HEK293T (cell line): ENCODE results near the gene ALDH2.
"Not testable (repeated sequence)": the region's sequence is repeated elsewhere in the genome, so short reads cannot be mapped to it uniquely, and the experiment has no call there.

Experiments
- CTCF ChIA-PET: fragments of 350-600 bp; formaldehyde crosslinking; extraction: SDS; loops from one replicate; lab custom pipeline; 2021; ENCODE audit warnings: antibody characterized with exemption, inconsistent platforms; lab: Yijun Ruan, JAX
- POLR2A ChIA-PET: fragments of 350-600 bp; formaldehyde crosslinking; extraction: SDS; loops from one replicate; lab custom pipeline; 2020; ENCODE audit warnings: antibody characterized with exemption, inconsistent platforms; lab: Yijun Ruan, JAX
- DNase-seq: peaks from one replicate; pipeline ENCODE4 v3.0.0; 2012; ENCODE audit warnings: mixed read lengths; ENCODE audit errors: extremely low spot score
- ARNT ChIP-seq: fragments of 450-650 bp; IDR thresholded peaks from 2 replicates; pipeline ENCODE4 v1.6.1; 2017; ENCODE audit warnings: mild to moderate bottlenecking
- BHLHE40 ChIP-seq: fragments of 450-650 bp; IDR thresholded peaks from 2 replicates; pipeline ENCODE4 v1.6.1; 2016; ENCODE audit warnings: mild to moderate bottlenecking, moderate library complexity, borderline replicate concordance
- CTBP1 ChIP-seq: fragments of 450-650 bp; IDR thresholded peaks from 2 replicates; pipeline ENCODE4 v1.6.1; 2016; ENCODE audit warnings: borderline replicate concordance
- ELF4 ChIP-seq: fragments of 450-650 bp; IDR thresholded peaks from 2 replicates; pipeline ENCODE4 v1.6.1; 2017; ENCODE audit warnings: antibody characterized with exemption
- FOXA1 ChIP-seq: fragments of 450-650 bp; IDR thresholded peaks from 2 replicates; pipeline ENCODE4 v1.6.1; 2016; ENCODE audit warnings: mild to moderate bottlenecking
- FOXK2 ChIP-seq: fragments of 450-650 bp; IDR thresholded peaks from 2 replicates; pipeline ENCODE4 v1.6.1; 2016; ENCODE audit warnings: mild to moderate bottlenecking
- FOXM1 ChIP-seq: fragments of 450-650 bp; IDR thresholded peaks from 2 replicates; pipeline ENCODE4 v1.6.1; 2017; ENCODE audit warnings: mild to moderate bottlenecking, borderline replicate concordance
- HDGF ChIP-seq: fragments of 450-650 bp; IDR thresholded peaks from 2 replicates; pipeline ENCODE4 v1.6.1; 2017; ENCODE audit warnings: antibody characterized with exemption, borderline replicate concordance
- L3MBTL2 ChIP-seq: fragments of 450-650 bp; conservative IDR thresholded peaks from 2 replicates; pipeline ENCODE4 v1.6.1; 2016; ENCODE audit warnings: mild to moderate bottlenecking
- LEF1 ChIP-seq: fragments of 450-650 bp; IDR thresholded peaks from 2 replicates; pipeline ENCODE4 v1.6.1; 2017; ENCODE audit warnings: mild to moderate bottlenecking, borderline replicate concordance
- NFRKB ChIP-seq: fragments of 450-650 bp; IDR thresholded peaks from 2 replicates; pipeline ENCODE4 v1.6.1; 2016; ENCODE audit warnings: mild to moderate bottlenecking, moderate library complexity
- SP1 ChIP-seq: fragments of 450-650 bp; IDR thresholded peaks from 2 replicates; pipeline ENCODE4 v1.6.1; 2017
- SUZ12 ChIP-seq: fragments of 450-650 bp; IDR thresholded peaks from 2 replicates; pipeline ENCODE4 v1.6.1; 2016; ENCODE audit warnings: mild to moderate bottlenecking
- TARDBP ChIP-seq: fragments of 450-650 bp; IDR thresholded peaks from 2 replicates; pipeline ENCODE4 v1.6.1; 2016
- ZNF384 ChIP-seq: fragments of 450-650 bp; IDR thresholded peaks from 2 replicates; pipeline ENCODE4 v1.6.1; 2016
- TF ChIP-seq, protein P1 (sequence below): fragments of 450-650 bp; IDR thresholded peaks from 2 replicates; pipeline ENCODE4 v1.6.1; 2016

ALDH2 gene

DNA sequence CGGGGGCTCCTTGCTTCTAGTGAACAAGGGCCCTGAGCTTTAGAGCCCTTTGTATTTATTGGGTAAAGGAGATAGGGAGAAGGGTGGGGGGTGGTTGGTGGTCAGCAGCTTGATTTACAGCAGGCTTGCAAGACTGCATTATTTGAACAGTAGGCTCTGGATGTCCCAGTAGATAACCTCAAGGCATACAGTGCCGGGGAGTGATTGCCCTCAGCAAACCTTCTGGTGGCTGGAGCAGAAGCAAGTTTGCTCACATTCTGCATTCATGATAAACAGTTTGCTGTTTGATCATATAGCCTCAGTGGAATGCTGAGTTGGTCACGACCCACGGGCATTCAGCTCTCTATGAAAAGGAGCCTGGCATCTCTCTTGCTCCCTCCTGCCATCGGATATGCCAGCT, 58.8 kb downstream of the ALDH2 start:
- no peak for DNase-seq
- ChIA-PET CTCF (no interaction called here), POLR2A (no interaction called here)
- TF ChIP-seq CTBP1 (no peak), ARNT (no peak), FOXA1 (no peak), HDGF (no peak), L3MBTL2 (no peak), BHLHE40 (no peak), TARDBP (no peak), ZNF384 (no peak), LEF1 (no peak), SUZ12 (no peak)
- TF ChIP-seq, protein P1, sequence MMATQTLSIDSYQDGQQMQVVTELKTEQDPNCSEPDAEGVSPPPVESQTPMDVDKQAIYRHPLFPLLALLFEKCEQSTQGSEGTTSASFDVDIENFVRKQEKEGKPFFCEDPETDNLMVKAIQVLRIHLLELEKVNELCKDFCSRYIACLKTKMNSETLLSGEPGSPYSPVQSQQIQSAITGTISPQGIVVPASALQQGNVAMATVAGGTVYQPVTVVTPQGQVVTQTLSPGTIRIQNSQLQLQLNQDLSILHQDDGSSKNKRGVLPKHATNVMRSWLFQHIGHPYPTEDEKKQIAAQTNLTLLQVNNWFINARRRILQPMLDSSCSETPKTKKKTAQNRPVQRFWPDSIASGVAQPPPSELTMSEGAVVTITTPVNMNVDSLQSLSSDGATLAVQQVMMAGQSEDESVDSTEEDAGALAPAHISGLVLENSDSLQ, result no peak

DNA sequence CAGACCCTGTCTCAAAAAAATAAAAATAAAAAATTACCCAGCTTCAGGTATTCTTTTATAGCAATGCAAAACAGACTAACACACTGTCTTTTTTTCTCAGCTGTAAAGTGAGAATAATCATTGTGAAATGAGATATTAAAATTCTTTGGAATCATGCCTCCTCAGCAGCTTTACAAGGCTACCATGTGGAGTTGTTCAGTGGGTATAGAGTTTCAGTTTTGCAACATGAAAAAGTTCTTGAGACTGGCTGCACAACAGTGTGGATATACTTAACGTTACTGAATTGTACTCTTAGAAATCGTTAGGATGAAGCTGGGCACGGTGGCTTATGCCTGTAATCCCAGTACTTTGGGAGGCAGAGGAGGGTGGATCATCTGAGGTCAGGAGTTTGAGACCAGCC, 59.6 kb downstream of the ALDH2 start:
- no peak for DNase-seq
- no peak for TF ChIP-seq FOXK2
- TF ChIP-seq LEF1, result no peak
- no peak for TF ChIP-seq HDGF
- no peak for TF ChIP-seq ELF4
- ChIA-PET CTCF (interaction anchor here (0.8 kb wide), 1 partner anchor 14 kb away, joined by 3 read pairs; no protein-coding TSS in a partner anchor), POLR2A (interaction anchor here (0.8 kb wide), 1 partner anchor 14 kb away, joined by 3 read pairs; no protein-coding TSS in a partner anchor)

DNA sequence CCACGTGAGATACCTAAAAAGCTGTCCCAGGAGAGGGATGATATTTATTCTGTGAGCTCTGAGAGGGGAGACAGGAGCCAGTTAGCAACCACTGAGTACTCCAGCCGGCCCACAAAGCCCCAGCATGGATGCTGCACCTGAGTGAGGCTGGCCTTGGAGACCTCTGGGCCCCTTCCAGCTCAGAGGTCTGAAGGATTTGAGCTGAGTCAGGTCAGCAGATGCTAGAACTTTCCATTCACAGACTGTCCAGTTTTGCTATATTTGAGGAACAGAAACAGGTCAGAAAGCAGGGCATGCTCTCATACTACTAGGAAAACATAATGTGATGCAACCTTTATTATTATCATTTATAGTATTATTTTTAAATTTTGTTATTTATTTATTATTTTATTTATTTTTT, 60.3 kb downstream of the ALDH2 start:
- CTCF ChIA-PET, result interaction anchor here (0.8 kb wide), 1 partner anchor 14 kb away, joined by 3 read pairs; no protein-coding TSS in a partner anchor
- POLR2A ChIA-PET, result interaction anchor here (0.8 kb wide), 1 partner anchor 14 kb away, joined by 3 read pairs; no protein-coding TSS in a partner anchor
- TF ChIP-seq ARNT (no peak), SUZ12 (no peak), FOXK2 (no peak), ELF4 (no peak), SP1 (no peak), L3MBTL2 (no peak), CTBP1 (no peak), TARDBP (no peak), ZNF384 (no peak), FOXA1 (no peak), NFRKB (no peak), LEF1 (no peak), HDGF (no peak), FOXM1 (no peak)
- TF ChIP-seq, protein P1, result no peak
- no peak for DNase-seq

DNA sequence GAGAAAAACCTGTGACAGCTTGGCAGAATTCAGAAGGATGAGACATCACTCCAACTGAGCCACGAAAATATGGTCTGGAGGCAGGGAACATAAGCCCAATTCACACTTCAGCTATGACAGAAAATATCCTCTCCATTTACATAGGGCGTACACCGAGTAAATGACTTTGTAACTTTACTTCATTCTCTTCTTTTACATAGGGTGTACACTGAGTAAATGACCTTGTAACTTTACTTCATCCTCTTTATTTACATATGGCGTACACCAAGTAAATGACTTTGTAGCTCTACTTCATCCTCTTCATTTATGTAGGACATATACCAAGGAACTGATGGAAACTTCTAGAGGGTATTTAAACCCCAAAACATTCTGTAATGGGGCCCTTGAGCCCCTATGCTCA, 61.2 kb downstream of the ALDH2 start:
- POLR2A ChIA-PET, result no interaction called here
- CTCF ChIA-PET, result no interaction called here
- TF ChIP-seq ARNT (no peak), ZNF384 (no peak), ELF4 (no peak), LEF1 (no peak), SP1 (no peak), L3MBTL2 (no peak), NFRKB (no peak), FOXK2 (no peak), HDGF (no peak), SUZ12 (no peak)
- DNase-seq, result no peak

DNA sequence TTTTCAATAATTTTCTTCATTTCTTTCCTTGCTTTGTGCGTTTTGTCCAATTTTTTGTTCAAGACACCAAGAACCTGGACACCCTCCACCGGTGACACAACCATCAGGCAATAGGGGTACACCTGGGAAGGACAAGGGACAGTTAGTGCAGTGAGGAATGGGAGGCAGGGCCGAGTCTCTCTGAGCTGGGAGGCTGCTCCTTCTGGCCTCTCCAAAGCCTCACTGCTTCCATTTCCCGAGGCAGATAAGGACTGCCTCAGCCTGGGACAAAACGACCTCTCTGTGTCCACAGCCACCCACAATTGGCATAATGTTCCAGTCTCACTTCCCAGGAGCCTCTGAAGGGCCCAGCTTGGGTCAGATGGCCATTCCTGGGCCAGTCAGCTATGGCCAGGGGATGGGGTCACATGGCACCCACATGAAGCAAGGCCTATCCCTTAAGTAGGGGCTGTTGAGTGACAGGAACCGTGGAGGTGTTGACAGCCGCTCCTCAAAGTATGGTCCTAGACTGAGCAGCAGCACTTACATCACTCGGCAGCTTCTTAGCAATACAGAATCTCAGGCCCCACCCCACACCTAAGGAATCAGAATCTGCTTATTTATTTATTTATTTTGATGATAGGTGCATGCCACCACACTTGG, 61.7 kb downstream of the ALDH2 start:
- ChIA-PET POLR2A (no interaction called here), CTCF (no interaction called here)
- DNase-seq, result no peak

DNA sequence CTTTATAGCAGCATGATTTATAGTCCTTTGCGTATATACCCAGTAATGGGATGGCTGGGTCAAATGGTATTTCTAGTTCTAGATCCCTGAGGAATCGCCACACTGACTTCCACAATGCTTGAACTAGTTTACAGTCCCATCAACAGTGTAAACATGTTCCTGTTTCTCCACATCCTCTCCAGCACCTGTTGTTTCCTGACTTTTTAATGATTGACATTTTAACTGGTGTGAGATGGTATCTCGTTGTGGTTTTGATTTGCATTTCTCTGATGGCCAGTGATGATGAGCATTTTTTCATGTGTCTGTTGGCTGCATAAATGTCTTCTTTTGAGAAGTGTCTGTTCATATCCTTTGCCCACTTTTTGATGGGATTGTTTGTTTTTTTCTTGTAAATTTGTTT, 62.9 kb downstream of the ALDH2 start:
- CTCF ChIA-PET, POLR2A ChIA-PET, DNase-seq: not testable (repeated sequence)
- TF ChIP-seq, protein P1, result peak; percentile 45; the same call in 1 of the 2 replicates

More for the DNA sequence above, 61.7 kb downstream of the ALDH2 start:
- TF ChIP-seq CTBP1 (no peak), FOXM1 (no peak), ELF4 (no peak), BHLHE40 (no peak), FOXK2 (no peak), LEF1 (no peak)
